HG03039 (cell line): ENCODE measurements around the gene PLCZ1.
"Not testable (repeated sequence)": the region's sequence is repeated elsewhere in the genome, so short reads cannot be mapped to it uniquely, and the experiment has no call there.

Experiments
- ATAC-seq: cut with Tn5 transposase; IDR thresholded peaks from one replicate; pipeline ENCODE4 v1.9.1; 2021; ENCODE audit warnings: mild to moderate bottlenecking, moderate library complexity; ENCODE audit not compliant: unreplicated experiment

The PLCZ1 gene

DNA sequence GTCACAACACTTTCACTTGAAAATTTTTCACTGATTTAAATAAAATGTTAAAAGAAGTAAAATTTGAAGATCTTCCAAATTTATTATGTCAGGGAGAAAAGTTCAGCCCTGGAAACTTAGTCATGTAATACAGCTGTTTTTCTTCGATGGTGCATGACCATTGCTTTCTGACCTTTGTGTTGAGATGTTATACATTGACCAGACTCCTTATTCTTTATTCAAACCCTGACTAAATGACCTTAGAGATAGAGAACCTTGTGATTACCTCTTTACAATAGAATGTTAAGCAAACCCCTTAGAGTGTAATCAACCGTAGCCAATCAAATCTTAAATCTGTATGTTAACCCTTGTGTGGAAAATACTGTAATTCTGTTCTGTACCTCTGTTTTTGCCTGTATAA, 34.5 kb downstream of the PLCZ1 start:
- no peak for ATAC-seq

- ATAC-seq = no peak
These were observed 37.5 kb downstream of the PLCZ1 start for GRCh38 chr12:18700271-18700670.

- no peak for ATAC-seq
These were observed 40.7 kb downstream of the PLCZ1 start for GRCh38 chr12:18696971-18697602.

DNA sequence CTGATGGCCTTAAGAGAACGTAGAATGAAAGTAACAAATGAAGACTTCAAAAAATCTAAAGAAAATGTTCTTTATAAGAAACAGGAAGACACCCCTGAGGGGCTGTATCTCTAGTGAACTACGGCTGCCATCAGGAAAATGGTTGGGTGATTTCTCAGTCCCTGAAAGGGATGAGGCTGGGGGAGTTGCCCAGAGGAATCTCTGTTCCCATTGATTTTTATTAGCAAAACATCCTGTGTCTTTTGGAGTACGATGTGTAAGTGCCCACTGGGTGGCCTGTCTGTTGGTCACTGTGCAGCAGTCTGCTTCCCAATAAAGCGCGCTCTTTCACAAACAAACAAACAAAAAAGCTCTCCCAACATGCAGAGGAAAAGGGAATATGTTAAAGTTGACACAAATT, 43.8 kb downstream of the PLCZ1 start:
- ATAC-seq = not testable (repeated sequence)

GRCh38 chr12:18690653-18691052, 47.2 kb downstream of the PLCZ1 start:
- no peak for ATAC-seq

- no peak for ATAC-seq
These were observed 48.0 kb downstream of the PLCZ1 start for GRCh38 chr12:18689771-18690170.

DNA sequence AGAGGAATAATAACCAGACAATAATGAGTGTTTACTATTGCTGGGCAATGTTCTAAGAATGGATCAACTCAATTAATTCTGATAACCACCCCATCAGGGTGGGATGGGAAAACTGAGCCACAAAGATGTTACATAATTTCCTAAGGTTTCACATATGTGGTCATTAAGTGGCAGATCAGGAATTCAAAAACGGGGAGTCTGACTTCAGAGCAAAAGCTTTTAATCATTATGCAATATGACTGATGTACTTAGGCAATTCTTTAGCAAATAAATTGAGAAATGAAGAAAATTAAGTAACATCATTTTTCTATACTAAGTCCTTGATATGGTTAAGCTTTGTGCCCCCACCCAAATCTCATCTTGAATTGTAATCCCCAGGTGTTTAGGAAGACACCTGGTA, 53.4 kb downstream of the PLCZ1 start:
- ATAC-seq = no peak

- no peak for ATAC-seq
These were observed 54.3 kb downstream of the PLCZ1 start for GRCh38 chr12:18683327-18684013.

- no peak for ATAC-seq
These were observed 56.0 kb downstream of the PLCZ1 start for GRCh38 chr12:18681818-18682217.

DNA sequence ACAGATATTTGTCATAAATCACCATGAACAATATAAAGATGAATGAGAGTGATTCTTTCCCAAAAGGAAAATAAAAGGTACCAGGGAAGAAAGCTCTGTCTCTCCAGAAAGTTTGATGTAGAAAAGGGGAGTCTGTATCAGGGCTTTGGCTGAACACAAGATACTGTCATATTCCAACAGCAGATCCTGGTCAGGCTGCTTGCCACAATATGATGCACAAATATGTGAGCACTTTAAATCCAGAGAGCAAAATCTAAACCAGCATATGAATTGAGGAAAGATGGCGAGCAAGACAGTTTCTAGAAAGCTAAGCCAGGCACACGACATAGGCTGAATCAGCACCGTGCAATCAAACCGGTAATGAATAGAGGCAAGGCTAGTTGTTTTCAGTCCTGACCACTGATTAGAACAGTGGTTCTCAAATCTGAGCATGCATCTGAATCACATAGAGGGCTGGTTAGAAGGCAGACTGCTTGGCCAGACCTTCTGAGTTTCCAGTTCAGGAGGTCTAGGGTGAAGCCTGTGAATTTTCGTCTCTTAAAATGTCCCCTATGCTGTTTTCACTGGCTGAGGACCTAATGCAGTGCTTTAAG, 60.7 kb downstream of the PLCZ1 start:
- no peak for ATAC-seq

DNA sequence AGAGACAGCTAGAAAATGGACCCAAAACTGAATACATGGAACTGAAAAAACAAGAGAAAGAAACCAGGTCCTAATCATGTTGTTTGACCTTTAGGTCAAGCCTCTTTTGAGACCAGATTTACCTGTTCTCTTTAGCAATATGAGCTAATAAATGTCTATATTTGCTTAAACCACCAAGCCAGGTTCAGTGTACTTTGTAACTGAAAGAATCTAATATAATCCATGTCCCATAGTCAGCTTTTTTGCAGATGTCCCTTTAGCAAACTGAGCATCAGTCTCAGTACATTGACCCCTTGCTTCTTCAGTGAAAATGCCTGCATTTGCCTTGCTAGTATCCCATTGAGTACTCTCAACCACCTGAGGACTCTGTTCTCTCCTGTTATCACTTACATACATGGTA, 61.7 kb downstream of the PLCZ1 start:
- no peak for ATAC-seq

DNA sequence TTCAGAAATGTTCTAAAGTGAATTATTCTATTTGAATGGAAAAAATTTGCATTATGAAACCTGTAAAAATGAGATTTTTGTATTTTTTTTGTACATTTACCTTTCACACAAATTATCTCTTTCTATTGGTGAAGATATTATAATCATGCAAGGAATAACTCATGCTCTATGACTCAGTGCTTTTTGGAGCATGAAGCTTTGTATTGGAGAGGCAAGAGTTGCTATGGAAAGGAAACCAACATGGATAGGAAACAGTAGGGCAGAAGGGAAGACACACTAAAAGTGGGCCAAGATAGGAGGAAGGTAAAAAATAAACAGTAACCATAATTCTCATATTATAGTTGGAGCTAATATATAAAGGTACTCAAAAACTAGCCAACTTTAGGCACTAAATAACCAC, 79.0 kb downstream of the PLCZ1 start:
- no peak for ATAC-seq

- ATAC-seq = no peak
These were observed 79.6 kb downstream of the PLCZ1 start for GRCh38 chr12:18658179-18658578.

DNA sequence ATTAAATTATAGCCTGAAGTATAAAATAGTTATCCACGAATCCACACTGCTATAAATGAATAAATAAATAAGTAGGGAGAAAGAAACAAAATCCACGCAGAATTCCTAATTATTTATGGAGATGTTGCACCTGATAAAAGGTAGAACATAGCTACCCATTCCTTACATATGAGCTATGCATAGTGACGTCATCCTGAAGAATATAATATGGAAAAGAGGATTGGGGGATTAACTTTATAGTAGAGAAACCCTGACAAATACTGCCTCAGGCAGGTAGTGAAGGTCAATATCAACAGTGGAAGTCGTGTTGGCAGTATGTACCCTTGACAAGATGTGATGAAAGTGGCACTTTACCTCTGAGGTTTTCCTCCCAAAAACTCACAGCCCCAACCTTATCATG, 82.5 kb downstream of the PLCZ1 start:
- ATAC-seq = no peak

- no peak for ATAC-seq
These were observed 84.3 kb downstream of the PLCZ1 start for GRCh38 chr12:18653465-18653864.

GRCh38 chr12:18652596-18652995, 85.2 kb downstream of the PLCZ1 start:
- no peak for ATAC-seq

- no peak for ATAC-seq
These were observed 86.3 kb downstream of the PLCZ1 start for GRCh38 chr12:18651525-18651924.

- no peak for ATAC-seq
These were observed 91.4 kb downstream of the PLCZ1 start for GRCh38 chr12:18646286-18646890.

DNA sequence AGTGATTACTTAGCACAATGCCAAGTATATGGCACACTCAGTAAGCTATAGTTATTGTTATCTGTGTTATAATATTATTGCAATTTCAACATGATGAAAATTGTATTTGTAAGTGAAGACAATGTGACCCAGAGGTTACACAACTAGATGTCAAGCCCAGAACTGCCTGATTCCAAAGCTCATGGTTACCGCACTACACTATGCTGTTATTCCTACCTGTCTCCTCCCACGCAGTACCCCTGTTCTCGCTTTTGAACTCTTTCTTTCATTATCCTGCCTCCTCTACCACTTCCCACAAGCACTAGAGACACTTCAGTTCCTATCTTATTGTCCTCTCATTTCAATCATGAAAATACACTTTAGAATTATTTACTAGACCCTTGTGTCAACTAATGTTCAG, 93.2 kb downstream of the PLCZ1 start:
- no peak for ATAC-seq

GRCh38 chr12:18643681-18644080, 94.1 kb downstream of the PLCZ1 start:
- ATAC-seq = no peak

DNA sequence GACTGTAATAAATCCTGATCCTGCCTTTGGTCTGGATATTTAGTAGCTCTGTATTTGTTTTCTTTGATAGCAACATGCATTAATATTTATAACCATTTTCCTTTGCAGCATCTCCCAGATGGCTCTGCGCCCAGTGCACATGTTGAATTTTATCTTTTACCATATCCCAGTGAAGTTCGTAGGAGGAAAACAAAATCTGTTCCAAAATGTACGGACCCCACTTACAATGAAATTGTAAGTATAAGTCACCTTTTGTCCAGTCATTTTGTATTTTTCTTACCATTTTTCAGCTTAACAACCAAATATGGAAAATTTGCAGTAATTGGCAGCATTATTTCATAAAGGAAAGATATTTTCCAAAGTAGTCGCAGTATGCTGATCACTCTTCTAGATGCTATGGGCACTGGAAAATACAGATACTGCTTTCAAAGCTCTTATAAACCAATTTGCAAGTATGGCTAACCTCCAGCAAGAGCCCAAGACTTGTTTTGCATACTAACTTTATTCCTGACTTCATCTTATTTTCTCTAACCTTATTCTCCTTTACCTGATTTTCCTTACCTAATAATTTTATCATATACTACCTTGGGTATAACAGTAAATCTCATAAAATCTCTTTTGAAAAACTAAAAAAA, 97.4 kb downstream of the PLCZ1 start:
- no peak for ATAC-seq

GRCh38 chr12:18634382-18634781, 103.4 kb downstream of the PLCZ1 start:
- ATAC-seq = no peak
